Progenitor cell of endocrine pancreas (in vitro differentiated cells): ENCODE measurements around the gene LRRC74A. TPM values are rescaled to one million over a fixed set of nuclear protein-coding genes. Genes with fewer than 3 reads are reported as not detected.

Experiments used
- DNase-seq: peaks from one replicate; pipeline ENCODE4 v3.0.0; 2021; ENCODE audit warnings: low spot score; ENCODE audit not compliant: unreplicated experiment
- H3K27ac Mint-ChIP-seq: 2 replicates; pipeline ENCODE4 v1.8.0; 2021; ENCODE audit warnings: mild to moderate bottlenecking, moderate library complexity, mixed read lengths
- H3K27me3 Mint-ChIP-seq: 2 replicates; pipeline ENCODE4 v1.8.0; 2021; ENCODE audit warnings: mixed read lengths
- H3K36me3 Mint-ChIP-seq: 2 replicates; pipeline ENCODE4 v1.8.0; 2022; ENCODE audit warnings: mixed read lengths; ENCODE audit not compliant: insufficient read depth
- H3K4me1 Mint-ChIP-seq: 2 replicates; pipeline ENCODE4 v1.8.0; 2021; ENCODE audit warnings: low read depth, mixed read lengths
- H3K4me3 Mint-ChIP-seq: 2 replicates; pipeline ENCODE4 v1.8.0; 2021; ENCODE audit warnings: low read depth, mild to moderate bottlenecking, moderate library complexity, mixed read lengths
- H3K9me3 Mint-ChIP-seq: 2 replicates; pipeline ENCODE4 v1.8.0; 2021; ENCODE audit warnings: low read depth, mixed read lengths
- long read RNA-seq: library from polyadenylated mRNA; unstranded; transcript quantifications from one replicate; pipeline ENCODE4 v2.0.0, GENCODE V29; 2020
- total RNA-seq: library from RNA; stranded (reverse); gene quantifications from 2 replicates; pipeline ENCODE4 v1.2.1, GENCODE V29; 2021
- TF ChIP-seq, protein P1 (sequence below): fragments of 200-600 bp; sonication (generic); IDR thresholded peaks from one replicate; pipeline ENCODE4 v1.5.0; 2021; ENCODE audit warnings: antibody characterized with exemption, mild to moderate bottlenecking; ENCODE audit not compliant: unreplicated experiment

The LRRC74A gene
- not detected in 2 replicates for total RNA-seq
- long read RNA-seq, result 0 reads

DNA sequence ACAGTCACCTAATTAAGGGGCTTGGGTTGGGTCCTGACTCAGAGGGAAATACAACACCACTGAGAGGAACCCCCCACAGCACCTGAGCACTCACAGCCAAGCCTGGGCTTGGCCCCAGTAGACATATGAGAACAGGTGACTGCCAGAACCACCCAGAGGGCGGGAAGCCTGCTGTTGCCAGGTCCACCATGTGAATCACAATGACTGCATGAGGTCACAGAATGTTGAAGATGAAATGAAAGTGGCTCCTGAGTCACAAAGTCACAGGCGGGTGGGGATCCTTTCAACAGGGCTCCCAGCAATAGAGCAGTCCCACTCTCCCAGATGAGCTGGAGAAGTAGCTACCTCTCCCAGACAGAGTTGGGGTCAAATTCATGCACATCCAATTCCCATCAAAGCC lies at the start of gene LRRC74A:
LRRC74A (plus strand) TSS at position 287 of the 400 bp plus-strand sequence. CDS start 290 bp downstream, outside the sequence.
- no peak within 1 kb of the TSS for H3K4me3 Mint-ChIP-seq
- H3K9me3 Mint-ChIP-seq, result no peaks in the 10 kb centered on the region
- no peaks in the 10 kb centered on the region for H3K27me3 Mint-ChIP-seq
- H3K27ac Mint-ChIP-seq, result peak within 1 kb of the TSS; percentile 98
- no peak for DNase-seq
- peaks cover 35% of the 10 kb centered on the region for H3K4me1 Mint-ChIP-seq
- TF ChIP-seq, protein P1, sequence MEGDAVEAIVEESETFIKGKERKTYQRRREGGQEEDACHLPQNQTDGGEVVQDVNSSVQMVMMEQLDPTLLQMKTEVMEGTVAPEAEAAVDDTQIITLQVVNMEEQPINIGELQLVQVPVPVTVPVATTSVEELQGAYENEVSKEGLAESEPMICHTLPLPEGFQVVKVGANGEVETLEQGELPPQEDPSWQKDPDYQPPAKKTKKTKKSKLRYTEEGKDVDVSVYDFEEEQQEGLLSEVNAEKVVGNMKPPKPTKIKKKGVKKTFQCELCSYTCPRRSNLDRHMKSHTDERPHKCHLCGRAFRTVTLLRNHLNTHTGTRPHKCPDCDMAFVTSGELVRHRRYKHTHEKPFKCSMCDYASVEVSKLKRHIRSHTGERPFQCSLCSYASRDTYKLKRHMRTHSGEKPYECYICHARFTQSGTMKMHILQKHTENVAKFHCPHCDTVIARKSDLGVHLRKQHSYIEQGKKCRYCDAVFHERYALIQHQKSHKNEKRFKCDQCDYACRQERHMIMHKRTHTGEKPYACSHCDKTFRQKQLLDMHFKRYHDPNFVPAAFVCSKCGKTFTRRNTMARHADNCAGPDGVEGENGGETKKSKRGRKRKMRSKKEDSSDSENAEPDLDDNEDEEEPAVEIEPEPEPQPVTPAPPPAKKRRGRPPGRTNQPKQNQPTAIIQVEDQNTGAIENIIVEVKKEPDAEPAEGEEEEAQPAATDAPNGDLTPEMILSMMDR, result no peak
- H3K36me3 Mint-ChIP-seq, result peaks cover 5% of the 10 kb centered on the region

DNA sequence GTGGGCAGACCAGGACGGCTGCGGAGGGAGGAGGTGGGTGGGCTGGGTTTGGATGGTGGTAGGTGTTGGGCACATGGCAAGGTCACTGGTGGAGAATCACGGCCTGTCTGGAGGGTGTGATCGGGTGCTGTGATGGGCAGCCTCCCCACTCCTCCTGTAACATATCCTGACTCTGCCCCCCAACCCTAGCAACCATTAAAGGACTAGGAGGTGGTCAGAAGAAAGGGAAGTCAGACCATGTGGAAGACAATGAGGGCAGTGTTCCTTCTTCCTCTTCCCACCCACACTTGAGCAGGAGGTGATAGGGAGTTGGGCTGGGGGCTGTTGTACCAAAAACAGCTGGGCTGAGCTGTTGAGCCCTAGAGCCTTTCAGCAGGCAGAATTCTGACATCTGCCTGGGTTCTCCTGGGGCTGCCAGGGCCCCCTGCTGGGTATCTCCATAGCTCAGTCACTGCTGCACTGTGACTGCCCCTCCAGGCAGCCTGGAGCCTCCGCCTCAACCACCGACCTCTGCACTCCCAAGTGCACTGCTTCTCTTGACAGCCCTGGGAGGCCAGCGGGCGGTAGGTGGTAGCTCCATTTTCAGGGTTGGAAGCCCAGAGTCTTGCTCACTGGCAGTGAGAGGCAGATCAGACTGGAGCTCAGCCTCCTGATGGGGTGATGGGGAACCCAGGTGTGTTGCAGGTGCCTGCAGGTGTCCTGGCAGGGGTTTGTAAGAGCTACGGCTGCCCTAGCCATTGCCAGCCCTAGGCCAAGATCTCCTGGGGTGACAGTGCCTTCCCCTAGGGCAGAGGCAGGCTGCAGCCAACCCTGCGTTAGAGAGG lies 49.6 kb upstream of the LRRC74A start:
- Mint-ChIP-seq H3K27ac (peak overlapping the region; percentile 24), H3K4me3 (no peak overlapping the region), H3K36me3 (peaks cover 16% of the 10 kb centered on the region), H3K9me3 (no peaks in the 10 kb centered on the region), H3K27me3 (no peaks in the 10 kb centered on the region), H3K4me1 (peaks cover 13% of the 10 kb centered on the region)
- TF ChIP-seq, protein P1, result no peak
- DNase-seq, result no peak

DNA sequence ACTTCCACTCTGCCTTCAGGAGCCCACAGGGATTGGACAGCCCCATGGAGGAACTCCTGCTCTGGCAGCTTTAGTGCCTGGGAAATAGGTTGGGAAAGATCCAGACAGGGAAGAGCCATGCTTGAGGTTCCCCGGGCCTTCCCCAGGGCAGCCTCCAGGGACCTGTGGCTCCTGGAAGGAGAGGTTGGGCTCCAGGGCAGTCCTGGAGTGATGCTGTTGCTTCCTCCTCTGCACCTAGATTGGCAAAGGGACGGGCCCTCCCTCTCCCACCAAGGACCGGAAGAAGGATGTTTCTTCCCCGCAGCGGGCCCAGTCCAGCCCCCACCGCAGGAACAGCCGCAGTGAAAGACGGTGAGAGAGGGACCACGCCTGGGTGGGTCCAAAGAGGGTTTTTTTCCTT lies 48.5 kb upstream of the LRRC74A start:
- DNase-seq, result no peak
- H3K36me3 Mint-ChIP-seq, result peaks cover 14% of the 10 kb centered on the region
- TF ChIP-seq, protein P1, result no peak
- no peaks in the 10 kb centered on the region for H3K27me3 Mint-ChIP-seq
- no peak overlapping the region for H3K4me3 Mint-ChIP-seq
- H3K4me1 Mint-ChIP-seq, result peaks cover 7% of the 10 kb centered on the region
- no peaks in the 10 kb centered on the region for H3K9me3 Mint-ChIP-seq
- H3K27ac Mint-ChIP-seq, result peak overlapping the region; percentile 24

DNA sequence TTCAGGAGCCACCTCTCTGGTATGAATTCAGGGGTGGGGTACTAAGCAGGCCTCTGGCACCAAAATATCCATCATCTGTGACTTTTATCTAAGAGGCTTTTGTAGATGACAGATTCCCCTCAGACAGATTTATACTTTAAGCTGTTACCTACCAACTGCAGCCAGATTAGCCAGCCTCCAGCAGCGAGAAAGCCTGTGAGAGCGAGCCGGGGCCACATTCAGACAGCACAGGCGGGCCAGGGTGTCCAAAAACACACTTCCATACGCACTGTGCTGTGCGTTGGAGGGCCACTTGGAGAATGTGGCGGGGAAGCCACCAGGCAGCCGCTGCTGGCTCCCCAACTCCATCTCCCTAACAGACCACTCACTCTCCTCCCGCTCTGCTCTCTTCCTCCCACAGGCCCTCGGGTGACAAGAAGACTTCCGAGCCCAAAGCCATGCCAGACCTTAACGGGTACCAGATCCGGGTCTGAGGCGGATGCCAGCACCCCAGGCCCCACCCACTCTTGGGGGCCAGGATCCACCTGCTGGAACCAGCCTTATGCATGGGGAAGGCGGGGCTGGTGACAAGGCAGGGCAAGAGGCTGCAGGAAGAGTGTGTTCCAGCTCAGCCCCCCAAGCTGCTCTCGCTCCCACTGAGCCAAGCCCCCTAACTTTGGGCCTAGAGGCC lies 47.5 kb upstream of the LRRC74A start:
- Mint-ChIP-seq H3K4me3 (no peak overlapping the region), H3K4me1 (peaks cover 4% of the 10 kb centered on the region), H3K27me3 (no peaks in the 10 kb centered on the region), H3K9me3 (no peaks in the 10 kb centered on the region), H3K27ac (peak overlapping the region; percentile 86), H3K36me3 (peaks cover 19% of the 10 kb centered on the region)
- TF ChIP-seq, protein P1, result no peak
- DNase-seq, result no peak

DNA sequence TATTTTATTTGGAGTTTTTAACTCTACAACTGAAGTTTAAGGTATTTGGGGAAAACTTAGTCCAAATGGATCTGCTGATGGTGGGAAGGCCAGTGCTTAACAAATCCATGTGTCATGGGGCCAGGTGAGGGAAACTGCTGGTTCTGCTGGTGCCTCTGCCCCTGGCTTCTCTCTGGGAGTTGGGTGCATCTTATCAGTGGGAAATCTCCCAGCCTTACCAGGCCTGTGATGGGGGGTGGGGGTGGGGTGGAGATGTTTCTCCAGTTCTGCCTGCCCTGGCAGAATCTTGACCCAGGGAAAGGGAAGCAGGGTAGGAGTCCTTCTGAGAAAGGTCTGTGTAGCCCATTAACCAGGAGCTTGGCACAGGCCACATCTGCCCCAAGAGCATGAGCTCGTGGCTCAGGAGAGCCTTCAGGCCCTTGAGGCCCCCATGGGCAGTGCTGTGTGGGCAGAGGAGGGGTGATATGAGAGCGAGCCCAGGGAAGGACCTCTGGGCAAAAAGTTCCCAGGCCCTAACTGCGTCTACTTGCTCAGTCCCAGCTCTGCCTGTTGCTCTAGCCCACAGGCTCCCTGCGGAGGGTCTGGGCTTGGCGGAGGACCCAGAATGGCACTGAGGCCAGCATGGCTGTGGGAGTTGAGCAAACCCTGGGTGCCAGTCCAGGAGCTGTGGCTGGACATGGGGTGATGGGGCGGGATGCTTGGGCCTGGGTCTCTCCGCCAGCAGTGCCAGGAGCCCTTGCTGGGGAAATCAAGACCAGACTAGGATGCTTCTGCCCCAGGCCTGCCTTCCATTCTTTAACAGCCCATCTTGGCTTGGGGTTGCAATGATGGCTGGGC lies 46.8 kb upstream of the LRRC74A start:
- DNase-seq, result no peak
- Mint-ChIP-seq H3K9me3 (no peaks in the 10 kb centered on the region), H3K36me3 (peaks cover 21% of the 10 kb centered on the region), H3K4me3 (no peak overlapping the region), H3K27ac (no peak overlapping the region), H3K27me3 (no peaks in the 10 kb centered on the region), H3K4me1 (peaks cover 2% of the 10 kb centered on the region)
- TF ChIP-seq, protein P1, result no peak
